Mesothelial cell of epicardium (in vitro differentiated cells): Measurements from ENCODE around the gene AHI1. TPM values are rescaled to one million over a fixed set of nuclear protein-coding genes. Genes with fewer than 3 reads are reported as not detected.

Experiments
- DNase-seq, 2 experiments: peaks; one replicate each; pipeline ENCODE4 v3.0.0; 2021; ENCODE audit warnings: low spot score in 2 of 2; ENCODE audit not compliant: unreplicated experiment in 2 of 2
- H3K27ac Mint-ChIP-seq: 2 replicates; pipeline ENCODE4 v1.8.0; 2021; ENCODE audit warnings: mixed read lengths
- H3K27me3 Mint-ChIP-seq: 2 replicates; pipeline ENCODE4 v1.8.0; 2021; ENCODE audit warnings: low read depth, mixed read lengths
- H3K36me3 Mint-ChIP-seq: 2 replicates; pipeline ENCODE4 v1.8.0; 2021; ENCODE audit warnings: mixed read lengths
- H3K4me1 Mint-ChIP-seq: 2 replicates; pipeline ENCODE4 v1.8.0; 2021; ENCODE audit warnings: mixed read lengths
- H3K4me3 Mint-ChIP-seq: 2 replicates; pipeline ENCODE4 v1.8.0; 2021; ENCODE audit warnings: mild to moderate bottlenecking, moderate library complexity, mixed read lengths
- H3K9me3 Mint-ChIP-seq: 2 replicates; pipeline ENCODE4 v1.8.0; 2021; ENCODE audit warnings: mixed read lengths
- CTCF ChIP-seq: fragments of 200-600 bp; sonication (generic); IDR thresholded peaks from one replicate; pipeline ENCODE4 v1.5.0; 2021; ENCODE audit warnings: antibody characterized with exemption; ENCODE audit not compliant: unreplicated experiment
- total RNA-seq: library from RNA; stranded (reverse); gene quantifications from 3 replicates; pipeline ENCODE4 v1.2.1, GENCODE V29; 2021

The AHI1 gene
- total RNA-seq, 1 donor from 2014 or later, result 41.6 TPM

GRCh38 chr6:135310291-135310690, 187.2 kb downstream of the AHI1 start:
- Mint-ChIP-seq H3K4me1 (no peaks in the 10 kb centered on the region), H3K27ac (no peak overlapping the region), H3K36me3 (peaks cover 12% of the 10 kb centered on the region), H3K4me3 (no peak overlapping the region), H3K9me3 (no peaks in the 10 kb centered on the region), H3K27me3 (no peaks in the 10 kb centered on the region)
- no peak for TF ChIP-seq CTCF
- DNase-seq, result no peak

- no peak for DNase-seq
- Mint-ChIP-seq H3K27me3 (no peaks in the 10 kb centered on the region), H3K4me3 (no peak overlapping the region), H3K36me3 (peaks cover 14% of the 10 kb centered on the region), H3K4me1 (no peaks in the 10 kb centered on the region), H3K9me3 (no peaks in the 10 kb centered on the region), H3K27ac (no peak overlapping the region)
- no peak for TF ChIP-seq CTCF
These were observed 190.7 kb downstream of the AHI1 start for GRCh38 chr6:135306740-135307420.

- H3K4me1 Mint-ChIP-seq, result no peaks in the 10 kb centered on the region
- no peak overlapping the region for H3K4me3 Mint-ChIP-seq
- TF ChIP-seq CTCF, result no peak
- no peaks in the 10 kb centered on the region for H3K27me3 Mint-ChIP-seq
- H3K9me3 Mint-ChIP-seq, result no peaks in the 10 kb centered on the region
- H3K27ac Mint-ChIP-seq, result no peak overlapping the region
- H3K36me3 Mint-ChIP-seq, result peaks cover 14% of the 10 kb centered on the region
- DNase-seq, result no peak
These were observed 191.4 kb downstream of the AHI1 start for GRCh38 chr6:135306166-135306565.

DNA sequence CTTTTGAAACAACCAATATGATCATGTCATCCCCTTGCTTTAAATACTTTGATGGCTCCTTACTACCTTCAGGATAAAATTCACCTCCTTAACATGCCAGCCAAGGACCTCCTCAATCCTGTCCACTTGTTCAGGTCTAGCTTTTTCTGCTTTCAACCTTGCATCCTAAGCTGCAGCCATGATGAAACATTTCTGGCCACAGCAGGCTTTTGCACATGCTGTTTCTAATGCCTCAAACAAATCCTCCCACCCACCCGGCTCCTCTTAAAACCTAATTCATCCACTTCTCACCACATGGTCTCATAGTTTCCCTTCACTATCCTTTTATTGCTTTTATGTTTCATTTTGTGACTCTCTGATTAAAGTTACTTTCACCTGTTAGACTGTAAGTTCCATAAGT, 191.9 kb downstream of the AHI1 start:
- no peak for DNase-seq
- TF ChIP-seq CTCF, result no peak
- H3K9me3 Mint-ChIP-seq, result no peaks in the 10 kb centered on the region
- no peaks in the 10 kb centered on the region for H3K27me3 Mint-ChIP-seq
- no peak overlapping the region for H3K27ac Mint-ChIP-seq
- no peaks in the 10 kb centered on the region for H3K4me1 Mint-ChIP-seq
- H3K4me3 Mint-ChIP-seq, result no peak overlapping the region
- peaks cover 14% of the 10 kb centered on the region for H3K36me3 Mint-ChIP-seq

GRCh38 chr6:135304883-135305282, 192.7 kb downstream of the AHI1 start:
- Mint-ChIP-seq H3K27ac (no peak overlapping the region), H3K9me3 (no peaks in the 10 kb centered on the region), H3K4me1 (peaks cover 2% of the 10 kb centered on the region), H3K4me3 (no peak overlapping the region), H3K27me3 (no peaks in the 10 kb centered on the region), H3K36me3 (peaks cover 16% of the 10 kb centered on the region)
- TF ChIP-seq CTCF, result no peak
- DNase-seq, result no peak
